ENCODE measurements around the gene TOR1AIP2. TPM values are rescaled to one million over a fixed set of nuclear protein-coding genes. Genes with fewer than 3 reads are reported as not detected.

The TOR1AIP2 gene
- total RNA-seq, 2 donors from 2014 or later: 66.8 to 76.9 TPM

DNA sequence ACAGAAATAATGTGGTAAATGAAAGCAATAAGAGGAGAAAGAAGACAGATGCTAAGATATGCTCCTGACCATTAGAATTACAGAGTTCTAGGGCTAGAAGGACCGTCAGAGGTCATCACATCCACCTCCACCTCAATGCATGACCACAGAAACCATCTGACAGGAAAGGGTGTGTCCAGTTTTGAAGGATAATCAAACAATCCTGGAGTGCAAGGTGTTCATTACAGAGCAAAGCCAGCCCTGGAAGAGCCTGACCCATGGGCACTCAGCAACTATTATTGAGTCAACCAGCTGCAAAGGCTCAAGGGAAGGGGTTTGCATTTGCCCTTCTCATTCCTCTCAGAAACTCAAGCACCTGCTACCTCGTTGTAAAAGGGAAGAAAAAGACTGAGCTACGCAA lies 46.4 kb downstream of the TOR1AIP2 start:
- TF ChIP-seq CTCF (IDR thresholded peaks at IDR 0.05): no peak
- intact Hi-C loops (cut with DNase I): no loop called here
- Histone ChIP-seq H3K4me3 (no peak overlapping the region), H3K36me3 (no peaks in the 10 kb centered on the region), H3K9ac (ENCODE audit: low read depth in 2 of 2, low read length in 2 of 2) (no peak overlapping the region), H3K9me3 (no peaks in the 10 kb centered on the region), H3K4me1 (no peaks in the 10 kb centered on the region), H3K27me3 (no peaks in the 10 kb centered on the region), H3K27ac (no peak overlapping the region)
- no peak for DNase-seq

DNA sequence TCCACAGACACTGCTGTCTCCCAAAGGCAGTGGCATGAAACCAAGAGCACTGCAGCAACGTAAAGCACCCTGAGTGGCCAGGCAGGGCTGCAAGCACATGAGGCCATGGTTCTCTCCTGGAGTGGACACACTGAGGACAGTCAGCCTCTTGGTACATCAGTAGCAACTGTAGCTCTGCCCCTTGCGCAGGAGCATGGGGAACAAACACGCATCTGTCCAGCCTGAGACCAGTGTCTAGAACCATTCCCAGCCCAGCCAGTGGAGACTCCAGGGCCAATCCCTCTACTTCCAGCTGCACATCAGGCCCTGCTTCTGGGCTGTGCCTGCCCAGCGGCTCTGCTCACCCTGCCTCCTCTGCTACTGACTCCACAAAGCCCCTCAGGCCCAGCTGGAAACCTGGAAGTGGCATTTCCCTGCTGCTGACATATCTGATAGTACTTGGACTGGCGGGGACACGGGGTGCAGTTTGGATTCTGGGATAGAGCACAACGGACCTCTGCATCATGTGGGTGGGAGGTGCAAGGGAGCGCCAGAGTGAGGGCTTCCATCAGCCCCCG lies 49.0 kb downstream of the TOR1AIP2 start:
- H3K27me3 ChIP-seq: no peaks in the 10 kb centered on the region
- H3K4me3 ChIP-seq: no peak overlapping the region
- H3K9ac ChIP-seq (ENCODE audit: low read depth in 2 of 2, low read length in 2 of 2): no peak overlapping the region
- no peaks in the 10 kb centered on the region for H3K9me3 ChIP-seq
- DNase-seq: no peak
- no peaks in the 10 kb centered on the region for H3K36me3 ChIP-seq
- no peaks in the 10 kb centered on the region for H3K4me1 ChIP-seq
- H3K27ac ChIP-seq: no peak overlapping the region
- intact Hi-C loops (cut with DNase I): no loop called here
- no peak for TF ChIP-seq CTCF (IDR thresholded peaks at IDR 0.05)

DNA sequence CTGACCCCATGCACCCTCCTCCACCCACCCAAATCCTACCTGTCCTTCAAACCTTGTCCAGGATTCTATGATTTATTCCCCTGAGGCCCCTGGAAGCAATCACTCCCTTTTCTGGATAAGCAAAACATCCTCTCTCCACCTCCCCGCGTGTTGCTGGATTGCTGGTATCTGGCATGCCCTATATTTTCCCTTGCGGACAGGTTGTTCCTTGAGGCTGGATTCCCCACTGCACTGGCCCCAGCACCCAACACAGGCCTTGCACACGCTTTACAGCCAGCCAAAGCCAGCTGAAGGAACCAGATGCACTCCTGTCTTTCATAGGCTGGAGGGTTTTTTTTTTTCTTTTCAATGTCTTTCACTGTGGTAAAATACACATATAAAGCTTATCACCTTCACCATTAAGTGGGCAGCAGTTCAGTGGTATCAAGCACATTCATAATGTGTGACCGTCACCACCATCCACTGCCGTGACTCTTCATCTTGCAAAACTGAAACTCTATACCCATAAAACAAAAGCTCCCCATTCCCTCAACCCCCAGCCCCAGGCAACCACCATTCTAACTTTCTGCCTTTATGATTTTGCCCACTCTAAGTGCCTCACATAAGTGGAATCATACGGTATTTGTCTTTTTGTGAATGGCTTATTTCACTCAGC lies 50.9 kb downstream of the TOR1AIP2 start:
- intact Hi-C loops (cut with DNase I): no loop called here
- DNase-seq: no peak
- no peak overlapping the region for H3K4me3 ChIP-seq
- no peak for TF ChIP-seq CTCF (IDR thresholded peaks at IDR 0.05)
- no peak overlapping the region for H3K9ac ChIP-seq (ENCODE audit: low read depth in 2 of 2, low read length in 2 of 2)
- no peak overlapping the region for H3K27ac ChIP-seq
- H3K4me1 ChIP-seq: no peaks in the 10 kb centered on the region
- no peaks in the 10 kb centered on the region for H3K27me3 ChIP-seq
- H3K36me3 ChIP-seq: no peaks in the 10 kb centered on the region
- no peaks in the 10 kb centered on the region for H3K9me3 ChIP-seq

DNA sequence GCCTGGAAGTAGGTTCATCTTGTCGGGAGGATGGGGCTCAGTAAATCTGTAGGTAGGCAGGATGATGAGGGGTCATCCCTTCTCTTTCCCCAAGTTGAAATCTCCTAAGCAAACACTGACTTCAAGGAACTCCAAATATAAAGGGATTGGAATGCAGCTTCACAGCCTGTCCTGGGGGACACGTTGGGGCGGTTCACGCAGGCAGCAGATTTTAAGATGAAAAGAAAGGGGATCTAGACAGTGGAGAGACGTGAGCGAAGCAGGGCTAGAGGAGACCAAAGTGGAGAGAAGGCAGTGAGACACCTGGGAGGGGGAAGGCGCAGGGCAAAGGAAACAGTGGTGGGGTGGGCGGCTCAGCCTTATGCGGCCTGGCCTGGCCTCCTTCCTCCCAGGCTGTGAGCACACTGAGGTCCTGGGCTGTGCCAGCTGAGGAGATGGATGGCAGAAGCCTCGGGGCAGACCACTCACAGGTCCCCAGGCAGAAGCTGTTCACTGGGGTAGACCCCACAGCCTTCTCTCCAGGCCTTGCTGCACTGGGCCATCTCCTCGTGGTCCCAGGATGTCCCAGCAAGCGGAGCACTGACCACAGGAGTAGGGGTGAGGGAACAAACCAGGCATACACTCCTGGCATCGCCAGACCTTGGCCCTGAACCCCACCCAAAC lies 51.7 kb downstream of the TOR1AIP2 start:
- Histone ChIP-seq H3K9ac (ENCODE audit: low read depth in 2 of 2, low read length in 2 of 2) (no peak overlapping the region), H3K27ac (no peak overlapping the region), H3K9me3 (no peaks in the 10 kb centered on the region), H3K4me3 (no peak overlapping the region), H3K4me1 (no peaks in the 10 kb centered on the region), H3K36me3 (no peaks in the 10 kb centered on the region), H3K27me3 (no peaks in the 10 kb centered on the region)
- intact Hi-C loops (cut with DNase I): no loop called here
- DNase-seq: no peak
- no peak for TF ChIP-seq CTCF (IDR thresholded peaks at IDR 0.05)

GRCh38 chr1:179825206-179825605 lies 52.4 kb downstream of the TOR1AIP2 start:
- H3K9ac ChIP-seq (ENCODE audit: low read depth in 2 of 2, low read length in 2 of 2): no peak overlapping the region
- no peaks in the 10 kb centered on the region for H3K27me3 ChIP-seq
- no peak for DNase-seq

More at GRCh38 chr1:179825206-179825605, 52.4 kb downstream of the TOR1AIP2 start:
- H3K27ac ChIP-seq: no peak overlapping the region
- no peak for TF ChIP-seq CTCF (IDR thresholded peaks at IDR 0.05)
- intact Hi-C loops (cut with DNase I): no loop called here
- no peaks in the 10 kb centered on the region for H3K9me3 ChIP-seq
- H3K4me1 ChIP-seq: no peaks in the 10 kb centered on the region
- H3K36me3 ChIP-seq: no peaks in the 10 kb centered on the region
- no peak overlapping the region for H3K4me3 ChIP-seq

Data from colonic mucosa (tissue), 4 donors.